GM19099 (cell line): ENCODE measurements around the gene SSH3.

Experiments used
- POLR2A ChIP-seq: IDR thresholded peaks from 3 replicates; pipeline ENCODE4 v1.6.1; 2011; ENCODE audit warnings: low read depth; ENCODE audit not compliant: insufficient read length; ENCODE audit errors: extremely low read depth

The SSH3 gene

DNA sequence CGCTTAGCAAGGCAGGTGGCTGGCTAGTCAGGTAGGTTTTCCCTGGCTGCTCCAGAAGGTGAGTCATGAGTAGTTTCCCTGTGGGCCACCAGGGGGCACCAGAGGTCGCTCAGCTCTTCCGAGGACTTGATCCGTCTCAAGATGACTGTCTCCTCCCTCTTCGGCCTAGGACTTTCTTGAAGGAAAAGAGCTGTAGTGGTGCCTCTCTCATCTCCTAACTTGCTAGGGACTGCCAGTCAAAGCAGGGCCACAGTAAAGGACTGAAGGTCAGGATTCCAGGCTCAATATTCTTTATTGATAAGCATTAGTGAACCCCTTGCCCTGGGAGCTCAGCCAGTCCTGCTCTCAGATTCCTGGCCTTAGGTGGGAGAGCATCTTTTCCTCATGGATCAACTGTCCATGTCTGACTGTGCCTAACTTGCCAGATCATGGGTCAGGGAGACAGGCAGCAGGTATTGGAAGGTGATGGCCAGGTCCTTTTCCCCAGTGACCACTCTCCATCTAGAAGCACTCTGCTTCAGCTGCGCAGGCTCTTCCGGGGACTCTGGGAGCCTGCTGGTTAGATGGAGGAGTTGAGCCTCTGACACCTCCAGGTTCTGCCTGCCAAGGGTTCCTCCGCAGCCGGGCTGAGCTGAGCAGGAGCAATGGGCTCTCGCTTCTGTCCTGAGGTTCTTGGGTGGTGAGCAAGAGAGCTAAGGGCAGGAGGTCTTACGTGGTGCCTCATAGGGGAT is 48.1 kb downstream of the SSH3 start:
- TF ChIP-seq POLR2A = peak; percentile 39

DNA sequence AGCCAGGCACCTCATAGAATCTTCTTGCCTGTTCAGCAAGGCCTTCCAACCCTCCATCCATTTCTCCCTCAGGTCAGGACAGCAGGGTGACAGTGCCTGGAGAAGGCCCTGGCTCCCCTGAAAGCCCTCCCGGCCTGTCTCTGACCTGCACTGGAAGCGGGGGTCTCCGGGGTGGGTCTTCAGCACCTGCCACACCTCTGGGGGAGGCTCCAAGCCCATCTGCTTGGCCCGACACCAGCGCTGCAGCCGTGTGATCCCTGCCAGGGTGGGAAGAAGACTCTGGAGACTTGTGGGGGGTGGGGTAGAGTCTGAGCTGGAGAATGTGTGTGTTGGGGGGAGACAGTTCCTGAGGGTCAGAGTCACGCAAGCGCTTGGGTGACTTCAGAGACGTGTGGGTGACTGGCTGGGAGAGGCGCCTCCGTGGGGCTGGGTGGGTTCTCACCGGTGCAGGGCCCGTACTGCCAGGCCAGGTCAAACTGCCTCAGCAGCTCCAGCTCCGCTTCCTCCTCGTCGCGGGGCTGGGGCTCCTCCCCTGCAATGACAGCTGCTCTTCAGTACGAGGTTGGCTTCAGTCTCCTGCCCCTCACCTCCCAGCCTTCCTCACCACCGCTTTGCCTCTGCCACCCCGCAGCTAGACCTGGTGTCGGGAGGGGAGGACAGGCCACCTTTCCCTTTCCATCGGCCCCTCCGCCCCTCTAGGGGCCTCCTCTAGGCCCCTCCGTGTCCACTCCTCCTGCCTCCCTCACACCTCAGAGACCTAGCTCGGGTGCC is 49.4 kb downstream of the SSH3 start:
- peak; percentile 57 for TF ChIP-seq POLR2A

- peak; percentile 95 for TF ChIP-seq POLR2A
Measured at GRCh38 chr11:67353317-67354074, 50.2 kb downstream of the SSH3 start, which contains the start of gene POLD4. POLD4 (minus strand) TSS chr11:67353546; CDS start chr11:67353399, 147 bp downstream.

GRCh38 chr11:67354075-67355022 is 51.0 kb downstream of the SSH3 start:
- TF ChIP-seq POLR2A = peak; percentile 37

- TF ChIP-seq POLR2A = no peak
Measured at GRCh38 chr11:67355023-67355793, 51.9 kb downstream of the SSH3 start.

DNA sequence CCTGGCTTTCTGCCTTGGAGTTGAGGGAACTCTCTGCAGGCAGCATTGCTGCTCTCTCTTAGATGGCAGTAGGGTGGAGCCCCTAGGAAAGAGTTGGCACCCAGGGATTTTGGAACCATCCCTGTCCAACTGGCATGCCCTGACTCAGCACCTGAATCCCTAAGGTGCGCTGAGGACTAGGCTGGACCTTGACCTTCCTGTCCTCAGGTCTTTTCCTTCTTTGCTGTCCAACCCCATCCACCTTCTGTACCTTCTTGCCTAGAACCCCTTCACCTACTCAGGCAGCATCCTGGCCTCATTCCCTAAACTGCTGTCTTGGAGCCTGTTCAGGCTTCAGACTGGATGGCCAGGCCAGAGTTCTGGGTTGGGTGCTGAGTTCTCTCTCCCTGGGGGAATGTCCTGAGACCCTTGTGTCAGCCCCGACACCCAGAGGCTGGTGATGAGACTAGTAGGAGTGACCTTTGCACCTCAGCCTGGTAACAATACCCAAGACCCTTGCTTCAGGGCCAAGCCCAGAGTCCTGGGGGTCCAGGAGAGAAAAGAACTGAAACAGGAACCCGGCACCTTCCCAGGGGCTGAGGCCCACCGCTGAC is 52.6 kb downstream of the SSH3 start:
- no peak for TF ChIP-seq POLR2A

- TF ChIP-seq POLR2A = no peak
Measured at GRCh38 chr11:67356387-67356863, 53.1 kb downstream of the SSH3 start.

DNA sequence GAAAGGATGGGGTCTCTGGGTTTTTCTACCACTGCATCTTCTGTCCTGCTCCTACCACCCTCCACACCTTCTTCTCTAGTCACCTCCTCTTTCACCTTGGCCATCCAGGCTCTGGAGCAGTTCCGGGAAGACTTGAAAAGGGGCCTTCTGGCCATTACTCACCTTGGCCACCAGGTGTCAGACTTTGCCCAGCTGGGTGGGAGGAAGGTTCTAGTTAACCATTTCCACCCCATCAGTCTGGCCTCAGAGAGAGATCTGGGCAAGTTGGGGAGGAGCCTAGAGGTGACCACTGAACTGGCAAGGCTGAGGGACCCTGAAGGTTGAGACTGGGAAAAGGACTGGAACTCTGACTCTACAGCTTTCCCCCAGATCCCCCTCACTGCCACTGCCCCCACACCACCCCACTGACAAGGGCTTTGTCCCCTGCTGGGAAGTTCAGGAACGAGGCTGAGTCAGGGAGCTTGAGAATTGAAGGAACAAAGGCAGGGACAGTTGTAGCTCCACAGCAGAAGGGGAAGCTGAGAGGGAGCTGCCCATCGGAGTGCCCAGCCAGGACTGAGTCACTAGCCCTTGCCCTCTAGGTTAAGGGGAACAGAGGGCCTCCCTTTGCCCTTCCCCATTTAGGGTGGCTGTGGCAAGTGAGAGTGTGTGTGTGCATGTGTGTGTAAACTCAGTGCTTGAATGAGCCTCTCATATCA is 53.7 kb downstream of the SSH3 start:
- TF ChIP-seq POLR2A = no peak

GRCh38 chr11:67357831-67358670 is 54.7 kb downstream of the SSH3 start:
- no peak for TF ChIP-seq POLR2A
